HG03135 (cell line): ENCODE data around the gene TREML1.
"Not testable (repeated sequence)": the region's sequence is repeated elsewhere in the genome, so short reads cannot be mapped to it uniquely, and the experiment has no call there.

ENCODE experiments used
- ATAC-seq: cut with Tn5 transposase; IDR thresholded peaks from one replicate; pipeline ENCODE4 v1.9.1; 2021; ENCODE audit warnings: mild to moderate bottlenecking, moderate library complexity; ENCODE audit not compliant: unreplicated experiment

TREML1 gene

DNA sequence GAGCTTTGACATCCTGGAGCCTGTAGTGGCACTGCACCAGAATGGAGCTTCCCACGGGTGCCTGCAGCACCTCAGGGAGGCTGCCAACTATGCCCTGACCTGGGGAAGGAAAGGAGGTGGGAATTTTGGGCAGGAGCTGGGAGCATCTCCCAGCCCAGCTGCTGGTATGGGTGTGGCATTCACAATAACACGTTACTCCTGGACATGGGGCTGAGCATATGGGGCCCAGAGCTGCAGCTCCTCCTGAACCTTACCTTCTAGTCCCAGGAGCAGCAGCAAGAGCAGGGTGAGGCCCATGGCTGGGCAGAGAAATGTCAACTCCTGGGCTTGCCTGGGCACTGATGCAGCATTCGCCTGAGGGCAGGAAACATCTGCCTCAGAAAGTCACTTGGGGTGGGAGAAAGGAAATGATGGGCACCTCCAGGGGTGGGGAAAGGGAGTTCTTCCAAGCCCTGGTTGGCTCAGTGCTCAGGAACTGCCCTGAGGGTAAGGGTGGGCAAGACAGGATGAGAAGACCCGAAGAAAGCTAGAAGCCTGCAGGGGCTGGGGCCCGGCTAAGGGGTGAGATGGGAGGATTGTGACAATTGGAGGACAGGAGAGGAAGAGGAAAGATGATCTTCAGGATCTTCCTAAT lies at the start of gene TREML1:
Gene TREML1, minus strand, starts transcription at position 356 of the 634 bp plus-strand sequence. Its CDS starts 59 bp downstream, at position 297.
- ATAC-seq, result no peak

GRCh38 chr6:41201764-41202173 lies 47.6 kb upstream of the TREML1 start:
- ATAC-seq, result no peak

- peak; percentile 44 for ATAC-seq
Measured at GRCh38 chr6:41200901-41201763, 47.0 kb upstream of the TREML1 start, which contains the start of gene TREML2. Gene TREML2, minus strand, starts transcription at chr6:41201149. Its CDS starts 141 bp downstream, at chr6:41201008.

- ATAC-seq, result no peak
Measured at GRCh38 chr6:41200296-41200900, 46.3 kb upstream of the TREML1 start.

DNA sequence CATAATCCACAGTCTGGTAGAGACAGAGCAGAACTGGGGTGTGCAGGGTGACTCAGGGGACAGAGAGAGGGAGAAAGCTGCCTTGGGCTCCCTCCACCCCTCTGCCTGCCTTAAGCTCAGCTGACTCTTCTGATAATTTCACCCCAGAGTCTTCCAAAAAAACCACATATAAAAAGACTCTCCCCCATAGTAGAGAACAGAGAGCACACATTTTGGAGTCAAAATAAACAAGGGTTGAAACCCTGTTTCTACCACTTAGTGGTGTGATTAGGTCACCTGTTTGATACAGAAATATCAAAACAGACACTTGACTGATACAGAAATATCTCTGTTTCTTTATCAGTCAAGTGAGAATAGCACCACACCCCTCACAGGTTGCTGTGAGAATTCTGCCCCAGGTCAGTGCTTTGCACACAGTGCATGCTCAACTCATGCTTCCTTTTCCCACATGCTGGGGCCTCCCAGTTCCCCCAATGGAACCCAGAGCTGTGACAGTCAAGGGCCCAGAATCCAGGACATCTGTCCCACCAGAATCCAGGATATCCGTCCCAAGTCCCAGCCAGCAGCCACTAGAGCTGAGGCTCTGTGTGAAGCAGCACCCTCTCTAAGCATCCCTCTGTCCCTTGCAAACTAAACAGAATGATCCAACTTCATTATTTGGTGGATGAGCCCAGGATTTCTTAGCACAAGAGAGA lies 45.6 kb upstream of the TREML1 start:
- no peak for ATAC-seq

- no peak for ATAC-seq
Measured at GRCh38 chr6:41197234-41197633, 43.1 kb upstream of the TREML1 start.

DNA sequence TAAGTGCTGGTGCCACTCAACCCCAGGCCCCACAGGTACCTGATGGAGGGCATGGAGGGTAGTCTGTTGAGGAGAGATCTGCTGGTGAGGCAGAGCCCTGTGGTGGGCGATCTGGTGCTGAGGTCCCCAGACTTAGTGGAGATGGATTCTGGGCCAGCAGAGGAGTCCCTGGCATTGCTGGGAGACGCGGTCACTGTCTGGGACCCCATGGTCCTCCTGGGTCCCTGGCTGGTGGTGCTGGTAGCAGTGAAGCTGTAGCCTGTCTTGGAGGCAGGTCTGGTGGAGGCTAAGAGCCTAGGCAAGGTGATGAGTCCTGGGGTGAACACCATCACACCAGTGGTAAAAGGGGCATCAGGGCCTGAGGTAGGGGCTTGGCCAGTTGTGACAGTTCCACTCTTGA lies 40.2 kb upstream of the TREML1 start:
- no peak for ATAC-seq

- no peak for ATAC-seq
Measured at GRCh38 chr6:41193884-41194283, 39.7 kb upstream of the TREML1 start.

DNA sequence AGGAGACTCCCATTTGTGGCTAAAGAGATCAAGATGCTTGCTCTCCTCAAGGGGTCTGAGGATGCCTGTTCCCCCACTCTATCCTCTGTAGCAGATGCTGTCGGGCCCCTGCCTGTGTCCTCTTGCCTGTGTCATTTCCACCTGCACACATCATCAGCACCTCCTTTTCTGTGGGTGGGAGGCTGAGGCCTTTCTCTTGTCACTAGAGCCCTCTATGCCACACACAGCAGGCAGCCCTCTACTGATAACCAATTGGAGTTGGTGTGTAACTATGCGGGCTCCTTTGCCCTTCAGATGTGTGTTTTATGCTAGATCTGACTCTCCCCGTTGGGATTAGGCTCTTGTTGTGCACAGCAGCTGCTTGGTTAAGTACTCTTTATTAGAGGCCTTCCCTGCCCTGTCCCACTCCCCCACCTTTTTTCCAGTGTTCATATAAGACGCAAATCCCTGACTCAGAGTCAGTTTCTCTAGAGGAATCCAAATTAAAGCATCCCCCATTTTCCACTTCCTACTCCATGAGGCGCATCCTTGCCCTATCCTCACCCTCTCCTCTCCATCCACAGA lies 39.1 kb upstream of the TREML1 start:
- no peak for ATAC-seq

- ATAC-seq, result no peak
Measured at GRCh38 chr6:41191569-41191968, 37.4 kb upstream of the TREML1 start.

- ATAC-seq, result no peak
Measured at GRCh38 chr6:41190791-41191190, 36.6 kb upstream of the TREML1 start.

GRCh38 chr6:41189967-41190366 lies 35.8 kb upstream of the TREML1 start:
- no peak for ATAC-seq

DNA sequence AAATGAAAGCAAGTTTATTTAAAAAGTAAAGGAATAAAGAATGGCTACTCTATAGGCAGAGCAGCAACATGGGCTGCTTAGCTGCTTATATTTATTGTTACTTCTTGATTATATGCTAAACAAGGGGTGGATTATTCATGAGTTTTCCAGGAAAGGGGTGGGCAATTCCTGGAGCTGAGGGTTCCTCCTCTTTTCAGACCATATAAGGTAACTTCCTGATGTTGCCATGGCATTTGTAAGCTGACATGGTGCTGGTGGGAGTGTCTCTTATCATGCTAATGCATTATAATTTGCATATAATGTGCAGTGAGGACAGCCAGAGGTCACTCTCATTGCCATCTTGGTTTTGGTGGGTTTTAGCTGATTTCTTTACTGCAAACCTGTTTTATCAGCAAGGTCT lies 34.9 kb upstream of the TREML1 start:
- ATAC-seq, result not testable (repeated sequence)

GRCh38 chr6:41187924-41188886 lies 34.1 kb upstream of the TREML1 start:
- ATAC-seq, result no peak

GRCh38 chr6:41186031-41186562 lies 31.9 kb upstream of the TREML1 start:
- no peak for ATAC-seq

DNA sequence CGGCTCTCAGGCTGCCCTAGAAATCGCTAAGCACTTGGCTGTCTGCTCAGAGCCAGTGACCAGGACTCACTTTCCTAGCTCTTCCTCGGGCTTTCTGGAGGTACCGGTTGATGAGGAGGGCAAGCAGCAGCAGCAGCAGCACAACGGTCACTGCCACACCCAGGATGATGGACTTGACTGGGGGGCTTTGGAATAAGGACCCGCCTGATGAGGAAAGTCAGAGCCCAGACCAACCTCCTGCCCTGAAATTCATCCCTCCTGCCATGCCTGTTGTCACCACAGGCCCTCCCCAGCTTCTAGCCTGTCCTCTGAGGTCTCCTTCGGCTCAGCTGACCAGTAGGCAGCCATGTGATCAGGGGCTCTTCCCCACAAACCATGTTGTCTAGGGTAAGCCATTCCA lies 30.6 kb upstream of the TREML1 start:
- ATAC-seq, result no peak

- ATAC-seq, result no peak
Measured at GRCh38 chr6:41182069-41183034, 28.2 kb upstream of the TREML1 start.

DNA sequence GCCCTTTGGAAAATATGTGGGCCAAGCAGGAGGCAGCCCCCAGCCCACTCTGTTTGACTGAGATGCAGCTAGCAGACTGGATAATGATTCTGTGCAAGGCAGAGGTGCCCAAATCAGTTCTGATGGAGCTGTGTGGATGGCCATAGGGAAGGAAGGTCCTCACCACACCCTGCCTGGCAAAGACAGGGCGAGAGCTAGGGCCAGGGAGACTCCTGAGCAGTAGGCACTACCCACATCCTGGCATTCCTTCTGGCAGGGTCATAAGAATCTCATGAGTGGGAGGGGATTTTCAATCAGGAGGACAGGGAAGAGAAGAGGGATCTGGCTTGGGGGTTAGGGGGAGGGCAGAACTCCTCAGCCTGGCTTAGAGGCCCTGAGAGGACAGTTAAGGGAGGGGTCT lies 27.4 kb upstream of the TREML1 start:
- no peak for ATAC-seq
